ENCODE data around the gene GCDH.
A peak's percentile ranks its signal among the peaks of the same experiment; 100 is the strongest.
"Not testable (repeated sequence)": the region's sequence is repeated elsewhere in the genome, so short reads cannot be mapped to it uniquely, and the experiment has no call there.

Gene GCDH

DNA sequence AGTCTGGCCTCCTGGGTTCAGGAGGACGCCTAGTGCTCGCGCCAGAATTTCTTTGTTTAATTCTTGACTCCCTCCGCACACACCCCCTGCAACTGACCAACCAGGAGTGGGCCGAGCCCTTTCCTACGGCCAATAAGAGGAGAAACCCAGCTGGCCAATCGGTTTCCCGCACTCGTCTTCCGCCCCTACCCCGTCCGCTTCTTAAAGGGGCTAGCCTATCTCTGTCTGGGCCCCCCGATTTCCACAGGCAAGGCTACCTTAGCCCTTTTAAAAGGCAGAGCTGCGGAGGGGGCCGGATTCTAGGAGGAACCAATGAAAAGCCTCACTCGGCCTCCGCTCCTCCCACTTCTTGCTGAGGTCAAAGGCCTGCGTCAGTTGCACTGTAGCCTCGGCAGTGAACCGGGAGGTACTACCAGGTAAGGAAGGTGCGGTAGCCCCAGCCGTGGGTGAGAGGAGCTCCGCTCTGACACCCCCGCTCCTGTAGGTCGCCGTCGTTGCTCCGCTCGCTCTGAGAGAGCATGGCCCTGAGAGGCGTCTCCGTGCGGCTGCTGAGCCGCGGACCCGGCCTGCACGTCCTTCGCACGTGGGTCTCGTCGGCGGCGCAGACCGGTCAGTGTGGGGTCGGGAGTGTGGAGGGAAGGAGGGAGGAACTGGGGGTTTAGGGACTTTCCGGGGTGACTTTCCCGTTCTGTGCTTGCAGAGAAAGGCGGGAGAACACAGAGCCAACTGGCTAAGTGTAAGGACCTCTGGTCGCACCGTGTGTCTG, at the start of gene GCDH:
Gene GCDH, plus strand, starts transcription at position 374 of the 766 bp plus-strand sequence. Its CDS starts 145 bp downstream, at position 519.
- peak; percentile 98 for DNase-seq

GRCh38 chr19:12842511-12842910, 48.4 kb upstream of the GCDH start:
- DNase-seq: no peak

DNA sequence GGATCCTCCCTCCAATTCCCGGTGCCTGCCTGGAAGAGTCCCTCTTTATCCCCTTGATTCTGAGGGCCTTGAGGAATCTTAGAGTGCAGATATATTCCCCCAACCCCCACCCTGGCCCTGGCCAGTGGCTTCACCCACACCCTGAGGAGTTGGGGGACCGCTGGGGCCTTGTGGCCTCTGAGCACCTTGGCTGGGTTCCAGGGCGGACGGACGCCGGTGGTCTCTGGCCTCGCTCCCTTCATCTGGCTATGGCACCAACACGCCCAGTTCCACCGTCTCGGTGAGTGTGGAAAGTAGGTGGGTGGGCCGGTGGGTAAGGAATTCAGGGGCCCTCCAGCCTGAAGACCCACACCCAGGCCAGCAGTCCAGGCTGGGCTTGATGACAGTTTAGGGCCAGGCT, 47.6 kb upstream of the GCDH start:
- DNase-seq: no peak

DNA sequence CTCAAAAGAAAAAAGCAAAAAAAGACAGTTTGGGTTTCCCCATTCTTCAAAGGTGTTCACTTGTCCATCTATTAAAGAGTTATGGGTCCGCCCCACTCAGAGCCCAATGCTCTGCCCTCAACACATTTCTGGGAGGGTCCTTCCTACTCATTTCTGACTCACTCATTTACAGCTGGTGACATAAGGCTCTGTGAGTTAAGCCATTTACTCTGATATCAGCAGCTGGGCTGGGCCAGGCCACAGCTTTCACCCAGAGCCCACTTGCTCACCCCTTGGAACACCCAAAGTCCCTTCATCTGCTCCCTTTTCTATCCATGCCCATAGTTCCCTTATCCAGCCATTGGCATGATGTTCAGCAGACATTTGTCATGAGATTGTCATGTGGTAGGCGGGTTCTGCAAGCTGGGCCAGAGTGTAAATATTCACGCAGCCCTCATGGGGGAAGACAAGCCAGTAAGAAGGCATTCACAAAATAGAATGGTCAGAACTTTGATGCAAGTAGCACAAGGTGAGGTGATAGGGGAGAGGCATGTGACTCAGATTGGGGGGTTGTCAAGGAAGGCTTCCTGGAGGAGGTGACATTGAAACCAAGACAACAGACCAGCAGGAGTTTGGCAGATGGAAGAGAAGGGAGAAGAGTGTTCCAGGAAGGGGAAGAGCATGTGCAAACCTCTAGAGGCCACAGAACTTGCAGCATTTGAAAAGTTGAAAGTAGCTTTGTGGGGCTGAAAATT, 46.8 kb upstream of the GCDH start:
- no peak for DNase-seq

DNA sequence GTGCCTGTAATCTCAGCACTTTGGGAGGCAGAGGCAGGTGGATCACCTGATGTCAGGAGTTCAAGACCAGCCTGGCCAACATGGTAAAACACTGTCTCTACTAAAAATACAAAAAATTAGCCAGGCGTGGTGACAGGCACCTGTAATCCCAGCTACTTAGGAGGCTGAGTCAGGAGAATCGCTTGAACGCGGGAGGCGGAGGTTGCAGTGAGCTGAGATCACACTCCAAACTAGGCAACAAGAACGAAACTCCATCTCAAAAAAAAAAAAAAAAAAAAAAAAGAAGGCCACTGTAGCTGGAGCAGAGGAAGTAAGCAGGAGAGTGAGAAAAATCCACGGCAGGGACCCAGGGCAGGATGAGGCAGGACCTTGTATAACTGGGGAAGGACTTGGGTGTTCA, 44.3 kb upstream of the GCDH start:
- DNase-seq: not testable (repeated sequence)

DNA sequence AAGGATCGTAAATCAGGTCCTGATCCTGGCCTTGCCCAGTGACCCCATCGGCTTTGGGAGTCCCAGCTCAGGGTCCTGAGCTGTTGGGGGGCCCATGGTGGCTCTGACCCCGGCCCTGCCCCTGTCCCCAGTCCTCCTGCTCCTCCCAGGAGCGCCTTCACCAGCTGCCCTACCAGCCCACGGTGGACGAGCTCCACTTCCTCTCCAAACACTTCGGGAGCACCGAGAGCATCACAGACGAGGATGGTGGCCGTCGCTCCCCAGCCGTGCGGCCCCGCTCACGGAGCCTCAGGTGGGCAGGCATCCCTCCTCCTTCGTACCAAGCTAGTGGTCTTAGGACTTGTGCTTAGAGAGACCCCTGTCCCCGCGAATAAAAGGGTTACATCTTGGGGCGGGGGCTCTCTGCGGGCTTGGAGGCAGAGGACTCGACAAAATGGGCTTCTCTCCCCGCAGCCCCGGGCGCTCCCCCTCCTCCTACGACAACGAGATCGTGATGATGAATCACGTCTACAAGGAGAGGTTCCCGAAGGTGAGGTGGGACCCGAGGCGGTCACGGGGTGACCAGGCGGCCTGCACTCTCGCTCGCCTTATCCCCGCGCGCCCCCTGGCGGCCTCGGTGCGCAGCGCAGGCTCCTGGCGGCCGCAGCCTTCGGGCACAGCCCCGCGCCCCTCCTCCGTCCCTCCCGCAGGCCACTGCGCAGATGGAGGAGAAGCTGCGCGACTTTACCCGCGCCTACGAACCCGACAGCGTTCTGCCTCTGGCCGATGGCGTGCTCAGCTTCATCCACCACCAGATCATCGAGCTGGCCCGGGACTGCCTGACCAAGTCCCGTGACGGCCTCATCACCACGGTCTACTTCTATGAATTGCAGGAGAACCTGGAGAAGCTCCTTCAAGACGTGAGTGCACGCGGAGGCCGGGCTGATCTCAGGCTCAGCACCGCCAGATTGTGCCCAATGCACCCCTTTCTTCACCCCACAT, 43.5 kb upstream of the GCDH start:
- DNase-seq: peak; percentile 85

DNA sequence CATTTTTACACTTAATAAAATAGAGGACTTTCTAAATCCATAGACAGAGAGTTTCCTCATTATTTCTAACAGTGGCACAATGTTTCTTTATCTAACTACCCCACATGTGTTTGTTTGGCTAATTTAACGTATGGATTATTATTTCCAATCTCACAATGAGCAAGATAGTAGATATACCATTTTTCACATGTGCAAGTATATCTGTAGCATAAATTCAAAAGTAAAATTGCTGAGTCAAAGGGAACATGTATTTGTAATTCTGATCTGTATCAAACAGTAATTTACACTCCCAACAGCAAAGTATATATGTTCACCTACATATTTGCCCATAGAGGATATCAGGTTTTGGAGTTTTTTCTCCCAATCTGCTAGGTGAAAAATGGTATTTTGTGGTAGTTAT, 34.3 kb upstream of the GCDH start:
- no peak for DNase-seq

DNA sequence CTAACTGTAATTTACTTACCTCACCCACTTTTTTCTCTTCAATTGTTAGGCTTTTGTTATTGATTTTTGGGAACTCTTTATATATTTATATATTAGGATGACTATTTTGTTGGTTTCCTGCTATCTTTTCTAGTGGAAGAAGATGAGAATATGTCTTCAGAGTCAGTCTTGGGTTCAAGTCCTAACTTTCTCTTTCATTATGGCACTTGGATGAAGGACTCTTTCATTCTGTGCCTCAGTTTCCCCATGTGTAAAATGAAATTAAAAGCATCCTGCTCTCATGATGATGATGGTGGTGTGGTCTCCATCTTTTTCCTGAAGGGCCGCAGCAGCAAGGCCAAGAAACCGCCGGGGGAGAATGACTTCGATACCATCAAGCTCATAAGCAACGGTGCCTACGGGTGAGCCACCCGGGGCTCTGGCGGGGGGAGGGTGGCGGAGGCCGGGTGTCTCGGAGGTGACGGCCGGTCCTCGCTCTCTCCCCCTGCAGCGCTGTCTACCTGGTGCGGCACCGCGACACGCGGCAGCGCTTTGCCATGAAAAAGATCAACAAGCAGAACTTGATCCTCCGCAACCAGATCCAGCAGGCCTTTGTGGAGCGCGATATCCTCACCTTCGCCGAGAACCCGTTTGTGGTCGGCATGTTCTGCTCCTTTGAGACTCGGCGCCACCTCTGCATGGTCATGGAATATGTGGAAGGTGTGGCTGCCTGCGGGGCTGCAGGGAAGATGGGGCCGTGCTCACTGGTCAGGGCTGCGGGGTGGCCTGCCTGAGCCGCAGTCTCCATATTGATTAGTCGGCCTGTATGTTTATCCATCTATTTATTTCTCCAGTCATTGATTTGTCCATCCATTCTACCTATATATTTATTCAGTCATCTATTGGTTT, 32.7 kb upstream of the GCDH start:
- DNase-seq: no peak

DNA sequence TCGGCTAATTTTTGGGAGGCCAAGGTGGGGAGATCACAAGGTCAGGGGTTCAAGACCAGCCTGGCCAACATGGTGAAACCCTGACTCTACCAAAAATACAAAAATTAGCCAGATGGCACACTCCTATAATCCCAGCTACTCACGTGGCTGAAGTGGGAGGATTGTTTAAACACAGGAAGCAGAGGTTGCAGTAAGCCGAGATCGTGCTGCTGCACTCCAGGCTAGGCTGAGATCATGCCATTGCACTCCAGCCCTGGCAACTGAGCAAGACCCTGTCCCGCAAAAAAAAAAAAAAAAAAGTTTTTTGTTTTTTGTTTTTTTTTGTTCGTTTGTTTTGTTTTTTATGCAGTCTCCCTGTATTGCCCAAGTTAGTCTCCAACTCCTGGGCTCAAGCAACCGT, 31.4 kb upstream of the GCDH start:
- DNase-seq: no peak

GRCh38 chr19:12864143-12864542, 26.8 kb upstream of the GCDH start:
- no peak for DNase-seq

DNA sequence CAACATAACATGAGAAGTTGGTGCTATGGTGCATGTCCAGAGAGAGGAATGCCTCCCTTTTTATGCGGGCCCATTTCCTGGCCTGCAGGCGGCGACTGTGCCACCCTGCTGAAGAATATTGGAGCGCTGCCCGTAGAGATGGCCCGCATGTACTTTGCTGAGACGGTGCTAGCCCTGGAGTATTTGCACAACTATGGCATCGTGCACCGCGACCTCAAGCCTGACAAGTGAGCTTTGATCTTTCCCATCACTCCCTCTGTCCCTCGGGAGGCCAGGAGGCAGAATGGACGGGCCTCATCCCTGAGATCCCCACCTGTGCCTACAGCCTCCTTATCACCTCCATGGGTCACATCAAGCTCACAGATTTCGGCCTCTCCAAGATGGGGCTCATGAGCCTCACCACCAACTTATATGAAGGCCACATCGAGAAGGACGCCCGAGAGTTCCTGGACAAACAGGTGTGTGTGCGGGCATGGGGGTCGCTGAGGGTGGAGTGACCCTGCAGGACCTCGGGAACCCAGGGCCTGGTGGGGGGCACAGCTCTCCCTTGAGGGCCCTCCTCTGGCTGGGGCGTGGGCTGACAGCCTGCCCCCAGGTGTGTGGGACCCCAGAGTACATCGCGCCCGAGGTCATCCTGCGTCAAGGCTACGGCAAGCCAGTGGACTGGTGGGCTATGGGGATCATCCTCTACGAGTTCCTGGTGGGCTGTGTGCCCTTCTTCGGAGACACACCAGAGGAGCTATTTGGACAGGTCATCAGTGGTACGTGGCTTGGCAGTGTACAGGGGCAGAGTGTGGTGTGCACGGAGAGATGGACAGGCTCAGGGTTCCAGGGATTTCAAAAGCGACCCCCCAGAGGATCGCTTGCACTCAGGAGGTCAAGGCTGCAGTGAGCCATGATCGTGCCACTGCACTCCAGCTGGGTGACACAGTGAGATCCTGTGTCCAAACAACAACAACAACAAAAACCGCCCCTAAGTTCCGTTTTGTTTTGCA, 25.9 kb upstream of the GCDH start:
- no peak for DNase-seq

DNA sequence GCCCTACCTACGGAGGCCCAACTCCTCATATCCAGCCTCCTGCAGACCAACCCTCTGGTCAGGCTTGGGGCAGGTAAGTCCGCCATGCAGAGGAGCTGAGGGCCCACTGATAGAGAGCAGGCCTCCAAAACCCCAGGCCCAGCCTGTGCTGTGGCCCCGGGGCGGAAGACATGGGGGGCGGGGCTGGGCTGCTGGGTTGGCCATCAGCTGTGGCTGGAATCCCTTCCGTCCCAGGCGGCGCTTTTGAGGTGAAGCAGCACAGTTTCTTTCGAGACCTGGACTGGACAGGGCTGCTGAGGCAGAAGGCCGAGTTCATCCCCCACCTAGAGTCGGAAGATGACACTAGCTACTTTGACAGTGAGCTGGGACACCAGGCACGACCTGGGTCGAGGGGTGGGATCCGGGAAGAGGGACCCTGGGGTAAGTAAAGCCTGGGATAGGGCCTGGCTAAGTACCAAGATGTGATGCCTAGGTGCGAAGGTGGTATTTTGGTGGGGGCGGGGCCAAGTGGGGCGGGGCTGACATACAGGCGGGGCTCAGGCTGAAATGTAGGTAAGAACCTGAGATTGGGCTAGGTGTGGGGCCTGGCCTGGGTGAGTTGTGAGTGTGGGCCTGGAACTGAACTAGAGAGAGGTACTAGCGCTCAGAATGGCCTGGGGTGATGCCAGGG, 25.1 kb upstream of the GCDH start:
- no peak for DNase-seq

DNA sequence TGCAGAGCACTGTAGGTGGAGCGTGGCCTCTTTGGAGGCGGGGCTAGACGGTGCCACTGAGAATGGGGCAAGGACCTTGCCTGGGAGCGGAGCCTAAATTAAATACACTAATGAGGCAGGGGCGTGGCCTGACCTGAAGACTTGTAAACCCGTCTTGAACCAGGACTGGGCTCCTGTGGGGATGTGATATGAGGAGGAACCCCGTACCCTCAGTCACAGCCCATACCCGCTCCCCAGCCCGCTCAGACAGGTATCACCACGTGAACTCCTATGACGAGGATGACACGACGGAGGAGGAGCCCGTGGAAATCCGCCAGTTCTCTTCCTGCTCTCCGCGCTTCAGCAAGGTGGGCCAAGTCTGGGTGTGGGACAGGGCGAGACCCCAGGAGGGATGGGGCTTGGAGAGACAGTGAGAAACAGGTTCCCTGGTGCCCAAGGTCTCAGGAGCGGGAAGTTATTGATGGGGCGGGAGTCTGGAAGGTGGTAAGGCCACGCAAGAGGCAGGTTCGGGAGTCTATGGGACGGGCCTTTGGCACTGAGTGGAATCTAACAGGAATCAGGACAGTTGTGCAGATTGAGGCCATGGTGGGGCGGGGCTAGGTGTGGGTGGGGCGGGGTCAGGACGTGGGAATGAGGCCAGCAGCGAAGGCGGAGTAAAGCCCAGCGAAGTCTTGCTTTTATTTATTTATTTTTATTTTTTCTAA, 24.4 kb upstream of the GCDH start:
- no peak for DNase-seq

DNA sequence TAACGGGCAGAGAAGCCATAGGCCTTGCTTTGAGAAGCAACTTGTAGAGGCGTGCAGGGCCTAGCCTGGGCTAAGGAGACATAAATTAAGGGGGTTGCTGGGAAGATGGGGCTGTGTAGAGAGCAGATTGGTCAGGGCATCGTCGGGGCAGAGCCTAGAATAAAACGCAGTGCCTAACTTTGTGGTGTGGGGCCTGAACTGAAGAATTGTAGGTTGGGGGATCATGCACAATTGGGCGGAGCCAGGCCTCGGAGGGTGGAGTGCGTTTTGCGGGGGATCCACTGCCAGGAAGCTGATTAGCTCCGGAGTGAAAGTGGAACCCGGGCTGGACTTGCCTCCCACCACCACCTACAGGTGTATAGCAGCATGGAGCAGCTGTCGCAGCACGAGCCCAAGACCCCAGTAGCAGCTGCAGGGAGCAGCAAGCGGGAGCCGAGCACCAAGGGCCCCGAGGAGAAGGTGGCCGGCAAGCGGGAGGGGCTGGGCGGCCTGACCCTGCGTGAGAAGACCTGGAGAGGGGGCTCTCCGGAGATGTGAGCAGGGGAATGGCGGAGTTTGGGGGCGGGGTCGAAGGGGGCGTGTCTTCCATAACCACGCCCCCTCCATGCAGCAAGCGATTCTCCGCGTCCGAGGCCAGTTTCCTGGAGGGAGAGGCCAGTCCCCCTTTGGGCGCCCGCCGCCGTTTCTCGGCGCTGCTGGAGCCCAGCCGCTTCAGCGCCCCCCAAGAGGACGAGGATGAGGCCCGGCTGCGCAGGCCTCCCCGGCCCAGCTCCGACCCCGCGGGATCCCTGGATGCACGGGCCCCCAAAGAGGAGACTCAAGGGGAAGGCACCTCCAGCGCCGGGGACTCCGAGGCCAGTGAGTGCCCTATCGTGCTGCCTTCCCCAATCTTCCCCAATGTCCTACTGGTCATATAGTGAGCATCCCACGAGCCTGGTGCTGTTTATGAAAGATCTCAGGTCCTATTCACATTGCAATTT, 23.6 kb upstream of the GCDH start:
- DNase-seq: peak; percentile 85

DNA sequence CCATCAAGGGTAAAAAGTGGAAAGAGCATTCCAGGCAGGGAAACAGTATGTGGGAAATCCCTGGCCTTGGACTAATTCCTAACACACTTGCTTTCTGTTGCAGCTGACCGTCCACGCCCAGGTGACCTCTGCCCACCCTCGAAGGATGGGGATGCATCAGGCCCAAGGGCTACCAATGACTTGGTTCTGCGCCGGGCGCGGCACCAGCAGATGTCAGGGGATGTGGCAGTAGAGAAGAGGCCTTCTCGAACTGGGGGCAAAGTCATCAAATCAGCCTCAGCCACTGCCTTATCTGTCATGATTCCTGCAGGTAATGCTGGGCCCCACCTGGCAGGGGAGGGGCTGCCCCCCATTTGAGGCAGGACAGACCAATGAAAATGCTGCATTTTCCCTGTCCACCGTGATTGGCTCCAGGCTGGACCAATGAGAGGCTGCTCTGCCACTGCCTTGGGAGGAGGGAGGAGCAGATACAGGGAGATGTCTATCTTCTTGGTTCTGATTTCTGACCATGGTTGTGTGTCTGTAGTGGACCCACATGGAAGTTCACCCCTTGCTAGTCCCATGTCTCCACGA, 22.3 kb upstream of the GCDH start:
- DNase-seq: no peak

DNA sequence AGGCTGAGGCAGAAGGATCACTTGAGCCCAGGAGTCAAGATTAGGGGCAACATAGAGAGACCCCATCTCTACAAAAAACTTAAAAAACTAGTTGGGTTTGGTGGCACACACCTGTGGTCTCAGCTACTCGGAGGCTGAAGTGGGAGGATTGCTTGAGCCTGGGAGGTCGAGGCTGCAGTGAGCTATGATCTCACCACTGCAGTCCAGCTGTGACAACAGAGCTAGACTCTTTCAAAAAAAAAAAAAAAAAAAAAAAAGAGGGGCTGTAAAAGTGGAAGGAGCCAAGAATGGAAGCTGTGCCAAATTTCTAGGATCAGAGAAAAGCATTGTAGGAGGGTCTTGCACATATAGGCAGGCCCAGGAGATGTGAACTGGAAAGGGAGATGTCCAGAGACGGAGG, 19.3 kb upstream of the GCDH start:
- no peak for DNase-seq

- no peak for DNase-seq
Measured at GRCh38 chr19:12872255-12872654, 18.7 kb upstream of the GCDH start.
